OCI-M1 (cell line): ENCODE measurements around the gene KBTBD2.
A peak's percentile ranks its signal among the peaks of the same experiment; 100 is the strongest.
"Not testable (repeated sequence)": the region's sequence is repeated elsewhere in the genome, so short reads cannot be mapped to it uniquely, and the experiment has no call there.

Experiments
- DNase-seq: peaks from one replicate; lab custom pipeline; 2025; lab: John Stamatoyannopoulos, UW

Gene KBTBD2

GRCh38 chr7:32855837-32856775 is 35.5 kb downstream of the KBTBD2 start:
- DNase-seq = not testable (repeated sequence)

DNA sequence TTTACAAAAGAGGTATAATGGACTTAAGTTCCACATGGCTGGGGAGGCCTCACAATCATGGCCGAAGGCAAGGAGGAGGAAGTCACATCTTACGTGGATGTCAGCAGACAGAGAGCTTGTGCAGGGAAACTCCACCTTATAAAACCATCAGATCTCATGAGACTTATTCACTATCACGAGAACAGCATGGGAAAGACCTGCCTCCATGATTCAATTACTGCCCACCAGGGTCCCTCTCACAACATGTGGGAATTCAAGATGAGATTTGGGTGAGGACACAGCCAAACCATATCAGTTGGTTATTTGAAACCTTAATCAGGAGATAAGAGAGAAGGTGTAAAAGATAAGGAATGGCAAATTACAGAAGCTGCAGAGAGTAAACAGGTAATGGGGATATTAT is 40.9 kb downstream of the KBTBD2 start:
- DNase-seq = not testable (repeated sequence)

- peak; percentile 37 for DNase-seq
These were observed 42.9 kb downstream of the KBTBD2 start for GRCh38 chr7:32848655-32849054.

GRCh38 chr7:32846630-32847225 is 44.8 kb downstream of the KBTBD2 start:
- DNase-seq = no peak

DNA sequence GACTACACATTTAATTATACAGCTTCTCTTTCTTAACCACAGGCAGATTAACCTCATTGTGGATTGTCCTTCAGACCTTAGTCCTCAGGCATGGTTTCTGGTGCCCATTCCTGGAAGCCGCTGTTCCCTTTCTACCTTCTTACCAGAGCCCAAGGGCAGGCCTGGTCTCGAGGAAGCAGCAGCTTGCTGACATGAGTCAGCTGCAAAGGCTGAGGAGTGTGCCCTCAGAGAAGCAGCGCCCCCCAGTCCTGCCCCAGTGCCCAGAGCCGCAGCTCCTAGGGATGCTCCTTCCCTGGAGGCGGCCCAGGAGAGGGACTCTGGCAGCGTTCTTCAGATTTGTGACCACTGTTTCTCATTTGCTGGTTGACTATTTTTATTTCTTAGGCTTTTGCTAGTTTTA is 46.8 kb downstream of the KBTBD2 start:
- not testable (repeated sequence) for DNase-seq

DNA sequence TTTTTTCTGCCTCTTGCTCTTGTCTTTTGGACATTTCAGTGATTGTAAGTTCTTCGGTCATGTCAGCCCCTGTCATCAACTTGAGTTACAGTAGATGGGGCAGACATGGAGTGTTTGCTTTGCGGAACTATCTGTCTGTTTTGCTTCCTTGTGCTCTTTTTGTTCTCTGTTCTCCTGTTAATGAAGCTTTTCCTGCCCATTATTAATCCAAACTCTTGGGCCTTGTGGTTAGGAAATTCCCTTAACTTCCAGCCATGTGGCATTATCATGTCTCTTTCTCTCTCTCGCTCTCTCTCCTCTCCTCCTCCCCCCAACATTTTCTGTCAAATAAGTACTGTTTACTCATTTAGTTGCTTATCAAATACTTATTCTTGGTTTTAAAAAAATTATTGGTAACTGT is 47.8 kb downstream of the KBTBD2 start:
- not testable (repeated sequence) for DNase-seq

DNA sequence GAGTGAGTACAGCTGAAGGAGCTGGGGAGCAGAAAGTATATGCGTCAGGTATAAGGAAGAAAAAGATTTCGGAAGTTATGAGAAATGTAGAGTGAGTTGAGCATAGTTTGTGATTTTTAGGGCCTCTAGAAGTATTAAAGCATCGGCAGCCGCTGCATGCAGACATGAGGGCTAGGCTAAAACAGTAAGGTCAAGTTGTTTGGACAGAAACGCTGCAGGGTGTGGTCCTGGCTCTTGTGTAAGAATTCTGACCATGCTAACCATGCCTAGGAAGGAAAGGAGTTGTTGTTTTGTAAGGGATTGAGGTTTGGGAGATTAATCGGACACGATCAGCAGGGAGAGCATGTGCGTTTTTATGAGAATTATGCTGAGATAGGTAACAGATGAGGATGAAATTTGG is 51.7 kb downstream of the KBTBD2 start:
- not testable (repeated sequence) for DNase-seq

- not testable (repeated sequence) for DNase-seq
These were observed 62.4 kb downstream of the KBTBD2 start for GRCh38 chr7:32828996-32829752.
